HEK293 (cell line): Measurements from ENCODE around the gene TNS1.

Source experiments
- CTCF ChIP-seq: fragments of 450-650 bp; formaldehyde crosslinking; IDR thresholded peaks from 2 replicates; pipeline ENCODE4 v1.5.1; 2016; ENCODE audit warnings: missing biosample characterization, missing genetic modification characterization
- GLIS2 ChIP-seq: fragments of 450-650 bp; formaldehyde crosslinking; IDR thresholded peaks from 2 replicates; pipeline ENCODE4 v1.5.1; 2016; ENCODE audit warnings: missing biosample characterization, missing genetic modification characterization
- SP2 ChIP-seq: fragments of 450-650 bp; formaldehyde crosslinking; IDR thresholded peaks from 2 replicates; pipeline ENCODE4 v1.5.1; 2016; ENCODE audit warnings: missing biosample characterization, missing genetic modification characterization
- YY1 ChIP-seq: fragments of 450-650 bp; formaldehyde crosslinking; IDR thresholded peaks from 2 replicates; pipeline ENCODE4 v1.5.1; 2018; ENCODE audit warnings: missing biosample characterization, missing genetic modification characterization
- ZNF202 ChIP-seq: fragments of 450-650 bp; formaldehyde crosslinking; IDR thresholded peaks from 2 replicates; pipeline ENCODE4 v1.5.1; 2016; ENCODE audit warnings: missing biosample characterization, missing genetic modification characterization, borderline replicate concordance
- ZNF324 ChIP-seq: fragments of 450-650 bp; formaldehyde crosslinking; IDR thresholded peaks from 2 replicates; pipeline ENCODE4 v1.5.1; 2016; ENCODE audit warnings: missing biosample characterization, missing genetic modification characterization
- ZNF549 ChIP-seq: fragments of 450-650 bp; IDR thresholded peaks from 2 replicates; pipeline ENCODE4 v1.5.1; 2018; ENCODE audit warnings: missing biosample characterization, missing genetic modification characterization, mild to moderate bottlenecking, inconsistent platforms, moderate library complexity
- TF ChIP-seq, protein P1 (sequence below): fragments of 450-650 bp; IDR thresholded peaks from 2 replicates; pipeline ENCODE4 v1.5.1; 2018; ENCODE audit warnings: missing biosample characterization, missing genetic modification characterization

- TF ChIP-seq GLIS2 (tag by site-specific recombination): no peak
- TF ChIP-seq CTCF: no peak
- TF ChIP-seq YY1 (tag by site-specific recombination): no peak
- TF ChIP-seq, protein P1, sequence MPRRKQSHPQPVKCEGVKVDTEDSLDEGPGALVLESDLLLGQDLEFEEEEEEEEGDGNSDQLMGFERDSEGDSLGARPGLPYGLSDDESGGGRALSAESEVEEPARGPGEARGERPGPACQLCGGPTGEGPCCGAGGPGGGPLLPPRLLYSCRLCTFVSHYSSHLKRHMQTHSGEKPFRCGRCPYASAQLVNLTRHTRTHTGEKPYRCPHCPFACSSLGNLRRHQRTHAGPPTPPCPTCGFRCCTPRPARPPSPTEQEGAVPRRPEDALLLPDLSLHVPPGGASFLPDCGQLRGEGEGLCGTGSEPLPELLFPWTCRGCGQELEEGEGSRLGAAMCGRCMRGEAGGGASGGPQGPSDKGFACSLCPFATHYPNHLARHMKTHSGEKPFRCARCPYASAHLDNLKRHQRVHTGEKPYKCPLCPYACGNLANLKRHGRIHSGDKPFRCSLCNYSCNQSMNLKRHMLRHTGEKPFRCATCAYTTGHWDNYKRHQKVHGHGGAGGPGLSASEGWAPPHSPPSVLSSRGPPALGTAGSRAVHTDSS: no peak
- TF ChIP-seq ZNF202: no peak
- no peak for TF ChIP-seq SP2
- no peak for TF ChIP-seq ZNF324
- TF ChIP-seq ZNF549: no peak
These were observed 174.5 kb downstream of the TNS1 start for GRCh38 chr2:217828336-217828735.
